Measurements from ENCODE around the gene FLAD1.
A peak's percentile ranks its signal among the peaks of the same experiment; 100 is the strongest.

Gene FLAD1

GRCh38 chr1:154952664-154953063 is 30.5 kb upstream of the FLAD1 start:
- no peak for DNase-seq

- DNase-seq, result no peak
These were observed 29.5 kb upstream of the FLAD1 start for GRCh38 chr1:154953611-154954038.

- no peak for DNase-seq
These were observed 28.6 kb upstream of the FLAD1 start for GRCh38 chr1:154954541-154954940.

- peak; percentile 80 for DNase-seq
These were observed 28.0 kb upstream of the FLAD1 start for GRCh38 chr1:154955039-154955717.

- peak; percentile 50 for DNase-seq
These were observed 27.2 kb upstream of the FLAD1 start, which contains the start of gene PBXIP1 for GRCh38 chr1:154955718-154956543. Gene PBXIP1, minus strand, starts transcription at chr1:154956099. Its CDS starts 2,378 bp downstream, at chr1:154953721.

GRCh38 chr1:154956544-154956941 is 26.6 kb upstream of the FLAD1 start:
- no peak for DNase-seq

- DNase-seq, result no peak
These were observed 26.0 kb upstream of the FLAD1 start for GRCh38 chr1:154957091-154957657.

- DNase-seq, result no peak
These were observed 25.1 kb upstream of the FLAD1 start for GRCh38 chr1:154958036-154958435.

- no peak for DNase-seq
These were observed 24.3 kb upstream of the FLAD1 start for GRCh38 chr1:154958681-154959425.

- DNase-seq, result no peak
These were observed 23.7 kb upstream of the FLAD1 start for GRCh38 chr1:154959426-154959780.

- DNase-seq, result no peak
These were observed 22.6 kb upstream of the FLAD1 start for GRCh38 chr1:154960446-154961136.

- DNase-seq, result peak; percentile 82
These were observed 21.7 kb upstream of the FLAD1 start, which contains the start of gene PYGO2 for GRCh38 chr1:154961207-154962155. Gene PYGO2, minus strand, starts transcription at chr1:154961782. Its CDS starts 206 bp downstream, at chr1:154961576.

GRCh38 chr1:154962156-154962749 is 20.9 kb upstream of the FLAD1 start:
- no peak for DNase-seq

- no peak for DNase-seq
These were observed 20.3 kb upstream of the FLAD1 start for GRCh38 chr1:154962795-154963330.

GRCh38 chr1:154963643-154964042 is 19.5 kb upstream of the FLAD1 start:
- DNase-seq, result no peak

GRCh38 chr1:154964359-154964758 is 18.8 kb upstream of the FLAD1 start:
- DNase-seq, result no peak

GRCh38 chr1:154966111-154966510 is 17.0 kb upstream of the FLAD1 start:
- DNase-seq, result no peak

- no peak for DNase-seq
These were observed 15.7 kb upstream of the FLAD1 start for GRCh38 chr1:154967331-154967950.

GRCh38 chr1:154968731-154969130 is 14.4 kb upstream of the FLAD1 start:
- DNase-seq, result no peak

- no peak for DNase-seq
These were observed 13.9 kb upstream of the FLAD1 start for GRCh38 chr1:154969246-154969645.
